SW480 (cell line): ENCODE results near the gene METTL24.

Experiments
- DNase-seq: peaks from one replicate; pipeline ENCODE4 v3.0.0-alpha.2; 2016; ENCODE audit warnings: low spot score

METTL24 gene

DNA sequence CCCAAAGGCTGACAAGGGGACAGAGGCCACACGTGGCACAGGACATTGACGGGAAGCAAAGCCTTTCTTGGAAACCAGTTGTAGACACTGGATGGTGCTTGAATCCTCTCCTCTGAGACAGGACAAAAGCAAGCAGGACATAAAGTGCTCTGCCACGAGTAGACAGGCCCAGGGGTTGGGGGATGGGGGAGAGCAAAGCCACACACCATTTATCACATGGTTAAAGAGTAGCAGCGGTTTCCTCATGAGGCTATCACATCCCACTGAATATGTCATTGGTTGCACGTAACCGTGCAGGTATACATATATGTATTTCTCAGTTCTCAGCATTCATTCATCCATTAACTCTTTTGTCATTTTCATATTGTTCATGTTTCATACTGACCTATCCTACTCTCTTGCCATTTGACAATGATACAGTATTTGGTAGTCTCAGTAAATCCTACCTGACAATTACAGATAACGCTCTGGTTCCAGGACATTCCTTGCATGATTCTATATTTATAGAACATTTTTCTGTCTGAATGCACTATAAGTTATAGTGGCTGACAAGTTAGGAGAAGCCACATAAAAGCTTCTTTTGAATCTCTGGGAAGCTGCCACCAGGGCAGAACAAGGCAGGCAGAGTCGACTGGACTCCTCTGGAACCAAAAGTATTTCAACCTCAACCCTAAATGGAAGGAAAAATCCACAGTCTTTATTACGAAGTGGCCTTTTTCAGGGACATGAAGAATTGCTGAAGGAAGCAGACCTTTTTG lies 23.5 kb downstream of the METTL24 start:
- no peak for DNase-seq

DNA sequence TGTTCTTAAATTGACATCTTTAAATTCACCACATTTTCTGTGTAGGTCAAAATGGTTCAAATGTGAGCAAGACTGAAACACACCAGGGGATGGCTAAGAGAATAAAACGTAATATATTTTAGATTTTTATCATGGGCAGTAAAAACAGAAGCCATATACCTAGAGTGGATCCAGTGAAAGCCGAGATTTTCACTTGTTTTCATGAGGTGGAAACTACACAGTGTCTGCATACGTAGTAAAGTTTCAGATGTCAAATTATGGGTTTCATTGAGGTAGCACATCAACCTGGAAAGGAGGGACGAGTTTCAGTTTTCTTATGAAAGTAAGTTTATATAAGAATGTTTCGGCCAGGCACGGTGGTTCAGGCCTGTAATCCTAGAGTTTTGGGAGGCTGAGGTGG lies 25.9 kb downstream of the METTL24 start:
- DNase-seq: no peak

DNA sequence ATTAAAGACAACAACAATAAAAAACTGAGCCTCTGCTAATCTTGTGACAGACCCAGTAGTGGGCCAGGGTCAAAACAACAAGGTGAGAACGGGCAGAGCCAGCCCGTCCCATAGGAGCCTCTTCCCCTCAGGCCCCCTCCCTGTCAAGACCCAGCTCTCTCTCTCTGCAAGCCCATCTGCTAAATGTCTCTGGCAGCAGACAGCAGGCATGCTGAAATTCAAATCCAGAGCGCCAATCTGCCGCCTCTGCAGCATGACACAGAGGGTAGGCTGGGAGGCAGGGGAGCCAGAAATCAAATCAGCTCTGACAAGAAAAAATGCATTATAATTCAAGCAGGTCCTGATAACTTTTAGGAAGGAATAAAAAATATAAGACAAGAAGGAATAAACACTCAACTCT lies 26.3 kb downstream of the METTL24 start:
- no peak for DNase-seq

DNA sequence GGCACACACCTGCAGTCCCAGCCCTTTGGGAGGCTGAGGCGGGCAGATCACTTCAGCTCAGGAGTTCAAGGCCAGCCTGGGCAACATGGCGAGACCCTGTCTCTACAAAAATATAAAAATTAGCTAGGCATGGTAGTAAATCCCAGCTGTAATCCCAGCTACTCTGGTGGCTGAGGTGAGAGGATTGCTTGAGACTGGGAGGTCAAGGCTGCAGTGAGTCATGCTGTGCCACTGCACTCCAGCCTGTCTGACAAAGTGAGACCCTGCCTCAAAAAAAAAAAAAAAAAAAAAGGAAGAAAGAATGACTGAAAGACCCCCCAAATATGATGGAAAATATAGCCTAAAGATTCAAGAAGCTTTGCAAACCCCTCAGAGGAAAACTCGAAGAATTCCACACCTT lies 26.8 kb downstream of the METTL24 start:
- no peak for DNase-seq

DNA sequence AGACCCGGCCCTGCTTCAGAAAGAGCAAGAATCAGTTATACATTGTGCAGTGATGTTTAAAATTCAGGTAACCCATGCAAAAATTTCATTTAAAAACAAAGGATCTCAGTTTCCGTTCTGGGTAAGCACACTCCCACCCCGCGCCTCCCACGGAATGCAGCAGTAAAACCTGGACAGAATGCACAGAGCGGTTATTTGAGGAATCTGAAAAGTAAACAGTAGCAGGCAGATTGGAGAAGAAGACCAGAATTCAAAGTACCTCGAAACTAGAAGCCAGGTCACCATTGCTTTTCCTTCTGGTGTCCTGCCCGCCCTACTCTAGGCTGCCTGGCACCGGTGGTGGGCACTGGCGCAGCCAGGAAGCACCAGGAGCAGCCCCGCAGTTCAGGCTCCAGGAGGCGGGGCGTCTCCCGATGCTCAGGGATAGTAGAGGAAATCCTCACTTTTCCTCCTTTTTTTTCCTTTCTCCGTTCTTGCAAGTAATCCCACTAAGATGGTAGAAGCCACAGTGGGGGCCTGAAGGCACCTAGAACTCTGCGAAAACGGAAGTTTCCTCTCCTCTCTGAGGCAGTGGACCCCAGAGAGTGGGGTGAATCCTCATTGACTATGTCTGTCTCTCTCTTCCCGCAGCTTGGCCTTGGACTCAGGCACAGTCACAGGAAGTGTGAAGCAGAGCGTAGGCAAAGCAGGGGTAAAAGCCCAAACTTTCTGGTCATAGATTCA lies 28.3 kb downstream of the METTL24 start:
- peak; percentile 4 for DNase-seq

DNA sequence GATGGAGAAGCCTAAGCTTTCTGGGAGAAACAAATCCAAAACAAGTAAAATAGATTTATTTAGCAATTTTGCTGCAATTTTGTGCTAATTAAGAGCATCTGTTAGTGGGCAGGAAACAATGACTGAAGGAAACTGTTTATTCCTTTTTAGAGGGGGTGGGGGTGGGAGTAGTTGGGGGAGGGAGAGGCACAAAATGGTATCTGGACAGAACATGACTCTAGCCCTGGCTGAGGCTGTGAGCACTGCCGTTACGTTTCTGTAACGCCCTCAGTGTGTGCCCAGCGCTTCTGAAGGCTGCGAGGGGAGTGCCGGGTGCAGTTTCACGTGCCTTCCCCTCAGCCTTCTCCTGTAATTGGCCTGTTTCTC lies 28.8 kb downstream of the METTL24 start:
- no peak for DNase-seq

DNA sequence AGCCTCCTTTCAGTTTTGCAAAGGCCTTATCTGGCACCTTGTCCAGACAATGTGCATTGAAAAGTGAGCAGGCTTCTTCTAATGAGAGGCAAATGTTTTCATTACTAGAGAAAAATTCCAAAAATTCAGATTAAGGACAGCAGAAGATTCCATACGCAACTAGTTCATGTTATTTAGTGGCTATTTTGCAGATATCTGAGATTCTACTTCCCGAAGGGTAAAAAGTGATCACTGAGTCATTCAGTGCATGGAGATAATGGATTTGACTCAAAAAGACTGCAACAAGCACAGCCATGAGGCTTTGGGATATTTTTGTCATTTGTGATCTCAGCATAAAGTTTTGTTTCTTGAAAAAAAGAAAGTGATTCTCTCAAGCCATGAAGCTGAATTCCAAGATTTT lies 29.9 kb downstream of the METTL24 start:
- DNase-seq: no peak

DNA sequence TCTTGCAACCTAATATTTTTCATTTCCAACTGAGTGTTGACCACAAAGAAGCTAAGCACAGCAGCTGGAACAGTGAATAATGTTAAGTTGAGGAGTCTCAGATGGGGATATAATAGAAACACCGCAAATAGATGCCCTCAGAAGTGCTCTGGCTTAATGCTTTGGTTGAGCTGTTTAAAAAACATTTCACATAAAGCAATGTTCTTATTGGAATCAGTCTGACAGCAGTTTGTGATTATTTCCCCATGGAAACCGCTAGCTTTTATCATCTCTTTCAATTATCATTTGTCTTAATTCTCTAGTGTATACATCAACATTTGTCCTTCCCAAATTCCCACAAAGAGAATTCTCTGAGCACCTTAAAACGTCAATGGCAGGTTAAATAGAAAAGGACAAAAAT lies 30.8 kb downstream of the METTL24 start:
- no peak for DNase-seq

DNA sequence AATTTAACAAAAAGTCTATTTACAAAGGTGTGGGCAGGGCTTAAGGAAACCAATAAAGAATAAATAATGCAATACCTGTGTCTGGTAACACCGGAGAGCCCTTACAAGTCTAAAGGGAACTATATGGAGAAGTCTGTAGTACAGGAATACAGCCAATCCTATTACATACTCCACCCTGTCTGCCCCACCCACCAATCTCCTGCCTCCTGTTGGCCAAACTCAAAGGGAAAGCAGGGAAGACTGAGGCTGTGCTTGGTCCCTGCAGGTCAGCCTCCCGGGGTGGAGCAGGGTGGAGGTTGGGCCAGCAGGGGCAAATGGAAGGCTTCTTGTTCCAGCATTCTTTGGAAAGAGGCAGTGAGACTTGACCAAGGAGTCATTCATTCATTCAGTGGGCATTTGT lies 31.5 kb downstream of the METTL24 start:
- no peak for DNase-seq

DNA sequence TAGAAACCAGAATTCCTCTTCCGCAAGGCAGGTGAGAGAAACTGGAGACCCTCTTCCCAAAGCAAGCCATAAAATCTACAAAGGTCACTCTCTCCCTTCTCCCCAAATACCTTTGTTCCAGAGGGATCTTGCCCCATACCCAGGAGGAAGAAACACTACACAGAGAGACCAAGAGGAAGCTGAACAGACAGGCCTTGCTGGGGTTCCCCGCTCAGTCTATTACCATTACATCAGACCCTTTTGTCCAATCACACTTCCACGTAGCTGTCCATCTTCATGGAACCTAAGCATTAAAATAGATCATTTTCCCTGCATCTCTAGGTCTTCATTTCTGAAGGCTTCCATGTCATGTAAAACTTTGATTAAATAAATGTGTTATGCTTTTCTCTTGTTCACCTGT lies 32.1 kb downstream of the METTL24 start:
- DNase-seq: no peak

DNA sequence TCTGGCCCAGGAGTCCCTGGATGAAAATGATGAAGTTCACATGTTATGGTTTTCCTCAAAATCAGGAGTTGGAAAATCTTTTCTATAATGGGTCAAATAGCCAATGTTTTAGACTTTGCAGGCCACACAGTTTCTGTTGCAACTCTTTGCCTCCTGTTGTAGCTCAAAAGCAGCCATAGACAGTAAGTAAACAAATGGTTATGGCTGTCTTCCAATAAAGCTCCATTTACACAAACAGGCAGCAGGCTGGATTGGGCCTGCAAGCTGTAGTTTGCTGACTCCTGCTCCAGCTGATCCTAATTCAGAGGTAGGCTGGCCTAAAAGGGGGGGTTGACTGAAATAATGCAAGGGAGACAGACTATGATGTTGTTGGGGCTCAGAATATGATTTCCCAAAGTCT lies 33.0 kb downstream of the METTL24 start:
- DNase-seq: no peak

DNA sequence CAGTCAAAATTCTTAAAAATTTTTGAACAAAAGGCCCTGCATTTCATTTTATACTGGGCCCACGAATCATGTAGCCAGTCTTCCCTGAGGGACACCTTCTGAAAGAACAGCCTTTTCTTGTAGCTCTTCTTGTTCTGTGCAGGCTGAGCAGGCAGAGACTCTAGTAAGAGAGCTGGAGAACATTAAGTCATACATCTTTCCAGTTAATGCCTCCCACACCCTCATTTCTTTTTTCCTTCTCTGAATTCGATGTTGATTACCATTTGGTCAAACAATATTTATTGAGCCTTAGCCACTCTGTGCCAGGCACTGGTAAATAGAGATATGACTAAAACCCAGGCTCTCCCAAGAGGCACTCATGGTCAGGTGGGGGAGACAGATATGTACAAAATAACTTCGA lies 33.6 kb downstream of the METTL24 start:
- no peak for DNase-seq

DNA sequence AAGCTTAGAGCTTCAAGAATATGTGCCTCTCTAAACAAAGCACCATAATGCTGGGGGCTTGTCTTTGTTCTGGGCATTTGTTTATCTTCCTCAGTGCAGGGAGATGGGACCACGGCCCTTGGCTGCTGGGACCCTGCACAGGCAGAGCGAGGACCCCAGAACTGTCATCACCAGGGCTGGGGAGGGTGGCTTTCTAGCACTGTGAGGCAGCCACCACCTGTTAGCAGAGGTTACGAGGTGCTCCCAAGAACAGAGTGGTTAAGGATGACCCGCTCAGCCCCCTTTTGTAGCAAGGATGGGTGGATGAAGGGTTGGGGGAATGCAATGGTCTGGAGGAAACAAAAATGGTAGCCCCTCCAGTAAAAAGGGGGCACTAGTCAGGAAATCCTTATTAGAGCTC lies 34.9 kb downstream of the METTL24 start:
- DNase-seq: no peak

DNA sequence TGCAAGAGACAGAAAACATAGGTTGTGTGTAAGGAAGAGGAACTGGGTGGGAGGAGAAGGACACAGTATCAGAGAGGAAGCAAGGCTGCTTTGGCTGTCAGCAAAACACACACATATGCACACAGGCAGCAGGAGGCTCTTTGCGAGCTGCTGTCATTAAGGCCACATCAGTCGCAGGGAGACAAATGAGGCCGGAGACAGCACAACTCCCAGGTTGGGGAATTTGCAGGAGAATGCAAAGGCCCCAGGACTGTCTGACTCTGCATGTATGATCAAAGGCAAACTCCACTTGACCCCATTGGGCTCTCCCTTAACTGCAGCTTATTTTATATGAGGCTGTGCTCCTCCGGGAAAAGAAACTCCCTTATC lies 35.3 kb downstream of the METTL24 start:
- DNase-seq: no peak

DNA sequence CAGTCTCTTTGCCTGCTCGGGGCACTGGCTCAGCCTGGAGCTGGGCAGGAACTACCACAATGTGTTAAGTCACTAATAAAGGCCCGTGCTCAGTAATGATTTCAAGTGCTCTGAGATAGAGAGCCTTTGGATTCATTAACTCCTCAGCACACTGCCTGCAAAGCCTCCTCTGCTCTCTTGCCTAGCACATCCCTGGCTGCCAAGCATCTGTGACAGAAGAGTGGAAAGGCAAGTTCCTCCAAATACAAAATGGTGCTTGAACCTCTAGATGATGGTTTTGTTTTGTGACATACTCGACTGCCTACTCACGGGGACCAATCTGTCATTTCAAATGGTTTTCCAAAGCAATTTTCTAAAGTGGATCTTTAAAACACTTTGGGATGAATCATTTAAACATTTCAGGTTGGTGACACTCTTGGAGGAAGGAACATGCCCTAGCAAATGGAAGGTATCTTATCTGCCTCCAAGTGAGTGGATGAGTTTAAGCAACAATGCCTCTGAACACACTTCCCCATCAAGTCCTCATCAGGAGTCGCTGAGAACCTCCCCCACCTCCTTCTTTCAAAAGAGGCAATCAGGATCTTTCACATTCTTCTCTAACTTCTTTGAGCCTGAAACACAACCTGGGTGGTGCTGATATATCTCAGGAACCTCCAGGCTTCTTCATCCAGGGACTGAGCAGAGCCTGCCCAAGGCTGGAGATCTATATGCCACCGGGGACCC lies 35.8 kb downstream of the METTL24 start:
- no peak for DNase-seq

DNA sequence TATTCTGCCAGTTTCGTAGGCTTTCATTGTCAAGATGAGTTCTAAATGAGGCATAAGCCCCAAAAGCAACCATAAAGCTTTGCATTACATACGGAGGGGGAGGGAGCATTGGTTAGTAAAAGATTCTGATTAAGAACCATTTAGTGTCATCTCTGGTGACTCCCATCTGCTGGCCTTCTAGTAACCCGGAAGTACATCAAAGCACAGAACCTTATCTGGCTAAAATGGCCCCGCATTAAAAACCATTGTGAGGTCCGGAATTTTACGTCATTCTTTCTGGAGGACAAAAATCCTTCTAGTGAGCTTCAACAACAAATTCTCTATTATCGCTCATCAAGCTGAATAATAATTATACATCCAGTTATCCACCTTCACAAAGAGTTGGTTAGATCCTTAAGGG lies 37.8 kb downstream of the METTL24 start:
- DNase-seq: no peak

DNA sequence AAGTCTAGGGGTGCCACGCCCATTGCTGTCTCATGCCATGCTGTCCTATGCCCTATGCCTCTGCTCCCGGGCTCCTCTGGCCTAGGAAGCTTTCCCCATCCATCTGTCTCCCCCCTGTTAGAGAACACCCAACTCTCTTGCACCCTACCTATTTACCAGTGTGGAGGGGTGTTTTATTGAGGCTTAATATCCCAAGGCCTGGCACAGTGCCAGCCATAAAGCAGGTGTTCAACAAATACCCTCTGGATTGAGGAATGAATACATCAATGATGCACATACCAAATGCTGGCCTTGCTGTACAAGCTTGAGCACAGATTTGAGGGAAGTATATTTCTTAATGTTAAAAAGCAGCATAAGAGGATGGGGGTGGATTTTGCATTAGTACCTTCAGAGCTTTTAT lies 38.3 kb downstream of the METTL24 start:
- no peak for DNase-seq

DNA sequence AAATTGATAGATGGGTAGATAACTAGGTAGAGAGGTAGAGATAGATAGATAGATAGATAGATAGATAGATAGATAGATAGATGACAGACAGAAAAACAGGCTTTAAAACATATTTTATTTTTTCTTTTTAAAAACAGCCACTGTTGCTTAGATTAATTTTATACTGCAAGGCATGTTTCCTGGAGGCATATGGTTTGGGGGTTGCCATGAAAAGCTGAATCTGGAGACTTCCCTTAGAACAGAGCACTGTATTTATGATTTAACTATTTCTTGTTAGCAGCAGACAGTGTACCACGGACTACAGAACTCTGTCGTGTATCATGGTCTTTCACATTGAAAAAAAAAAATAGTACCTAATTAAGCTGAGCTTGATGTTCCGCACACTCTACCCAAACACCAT lies 38.8 kb downstream of the METTL24 start:
- DNase-seq: no peak

DNA sequence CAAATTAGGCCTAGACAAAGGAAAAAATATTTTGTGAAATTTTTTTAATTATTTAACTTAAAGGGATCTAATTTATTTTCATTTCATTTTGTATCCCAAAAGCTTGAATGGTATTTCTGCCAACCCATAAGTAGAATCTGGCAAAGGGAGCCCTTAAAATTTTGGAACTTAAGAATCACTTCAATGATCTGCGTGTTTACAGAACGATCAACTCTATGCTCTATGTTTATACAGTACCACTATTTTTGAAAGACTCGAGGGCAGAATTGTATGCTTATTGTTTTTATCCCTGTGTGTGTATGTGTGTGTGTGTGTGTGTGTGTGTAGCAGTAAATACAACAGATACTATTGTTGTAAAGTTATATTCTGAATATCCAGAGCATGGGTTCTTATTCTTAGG lies 39.2 kb downstream of the METTL24 start:
- DNase-seq: no peak

DNA sequence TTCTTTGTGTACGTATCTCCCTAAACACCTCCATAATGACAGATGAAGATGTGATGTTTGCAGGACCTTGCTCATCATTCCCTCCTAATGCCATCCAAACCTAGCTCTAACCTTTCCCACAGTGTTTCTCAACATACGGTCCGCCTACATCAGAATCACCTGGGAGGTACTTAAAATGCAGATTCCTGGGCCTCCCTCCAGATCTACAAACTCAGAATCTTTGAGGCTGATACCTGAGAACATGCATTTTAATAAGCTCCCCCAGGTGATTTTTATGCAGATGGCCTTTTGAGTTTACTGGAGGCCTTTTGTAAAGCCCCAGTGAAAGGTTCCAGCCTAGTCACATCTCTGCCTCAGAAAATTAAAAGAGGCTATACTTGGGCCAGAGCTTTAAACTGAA lies 40.5 kb downstream of the METTL24 start:
- DNase-seq: no peak

DNA sequence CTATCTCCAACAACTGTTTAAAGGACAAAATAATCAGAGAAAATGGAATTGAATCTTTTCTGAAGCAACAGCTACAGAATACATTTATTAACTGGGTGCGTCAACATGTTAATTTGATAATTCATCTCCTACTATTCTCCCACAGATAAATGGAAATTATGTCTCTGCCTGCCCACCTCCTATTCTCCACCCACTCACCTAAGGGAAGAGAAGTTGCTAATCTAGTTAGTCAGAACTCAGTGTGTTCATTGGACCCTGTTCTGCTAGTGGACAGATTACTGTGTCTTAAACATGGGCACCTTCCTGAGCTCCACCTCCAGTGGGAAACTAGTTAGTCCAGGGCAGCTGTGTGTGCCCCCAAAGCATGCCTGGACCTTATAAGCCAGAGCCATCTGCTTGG lies 41.0 kb downstream of the METTL24 start:
- DNase-seq: no peak

DNA sequence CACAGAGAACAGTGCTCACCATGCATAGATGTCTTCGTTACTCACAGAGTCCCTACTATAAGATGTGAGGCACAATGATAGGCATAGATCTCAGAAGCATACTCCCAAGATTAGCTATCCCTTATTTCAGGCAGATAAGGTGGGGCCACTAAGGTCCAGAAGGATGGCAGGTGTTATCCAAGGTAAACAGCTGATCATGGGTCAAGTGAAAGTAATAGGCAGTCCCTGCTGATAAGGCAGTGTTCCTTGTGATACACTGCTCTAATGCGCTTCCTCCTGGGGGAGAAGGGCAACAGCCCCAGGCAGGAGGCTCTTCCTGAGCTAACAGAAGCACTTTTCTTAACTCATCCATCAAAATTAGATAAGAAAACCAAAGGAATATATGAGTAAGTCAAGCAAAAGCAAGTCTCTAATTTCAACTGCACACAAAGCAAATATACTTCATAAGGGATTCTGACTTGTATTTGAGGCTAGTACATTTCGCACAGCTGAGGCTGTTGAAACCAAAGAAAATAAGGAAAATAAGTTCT lies 42.2 kb downstream of the METTL24 start:
- no peak for DNase-seq

DNA sequence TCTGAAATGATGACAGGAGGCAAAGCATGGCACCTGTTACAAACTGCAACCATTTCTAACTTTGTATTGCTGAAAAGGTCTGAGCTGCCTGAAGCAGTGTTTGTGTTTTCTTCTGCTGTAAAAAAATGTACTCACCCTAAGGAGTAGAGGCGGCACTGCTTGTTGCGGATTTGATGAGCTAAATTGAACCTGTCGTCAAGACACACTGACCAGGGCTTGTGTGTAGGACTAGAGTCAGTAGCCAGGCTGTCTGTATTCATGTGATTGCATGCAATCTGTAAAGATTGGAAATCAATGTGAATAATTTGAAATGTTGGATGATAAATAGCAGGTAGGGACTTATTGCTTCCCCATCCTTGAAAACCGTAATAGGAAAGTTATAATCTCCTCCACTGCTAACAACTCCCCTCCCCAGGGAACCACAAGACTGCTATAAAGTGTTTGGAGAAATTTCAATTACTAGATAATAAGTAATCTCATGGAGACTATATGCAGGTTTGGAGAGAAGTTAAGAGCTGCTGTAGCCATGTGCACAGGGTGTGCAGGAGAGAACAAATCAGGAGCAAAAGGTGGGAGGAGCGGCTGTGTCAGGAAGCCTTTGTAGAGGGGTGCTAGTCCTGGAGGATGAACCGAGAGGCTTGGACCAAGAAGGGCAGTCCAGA lies 42.8 kb downstream of the METTL24 start:
- DNase-seq: no peak
